Endothelial cell of umbilical vein (primary cell): ENCODE results near the gene SAFB.

ENCODE experiments used
- POLR2A ChIP-seq: IDR thresholded peaks from 2 replicates; pipeline ENCODE4 v1.6.1; 2012; ENCODE audit warnings: low read depth, mild to moderate bottlenecking, control low read depth, low read length
- POLR2AphosphoS5 ChIP-seq: IDR thresholded peaks from 2 replicates; pipeline ENCODE4 v1.6.1; 2012; ENCODE audit warnings: low read depth, mild to moderate bottlenecking, control low read depth, low read length, moderate library complexity; ENCODE audit not compliant: insufficient read depth

- TF ChIP-seq POLR2AphosphoS5 (peak; percentile 18), POLR2A (no peak)
Measured at GRCh38 chr19:5706876-5707573, 84.1 kb downstream of the SAFB start.
